Measurements from ENCODE around the gene ATP5F1E. TPM values are rescaled to one million over a fixed set of nuclear protein-coding genes. Genes with fewer than 3 reads are reported as not detected.

Gene ATP5F1E
- total and polyA plus RNA-seq, 2 experiments from 2014 or later, result 12.9 to 211 TPM

- Histone ChIP-seq H3K36me3 (ENCODE audit: insufficient read depth) (no peaks in the 10 kb centered on the region), H3K79me2 (replicated peaks; ENCODE audit: insufficient read depth) (no peaks in the 10 kb centered on the region), H3K4me1 (ENCODE audit: insufficient read depth) (no peaks in the 10 kb centered on the region; the same call in 1 of the 2 replicates), H4K20me1 (replicated peaks; ENCODE audit: insufficient read depth) (0 out of 2 replicates have a peak, but pooled peaks cover 5% of the 10 kb centered on the region), H3F3A (replicated peaks; ENCODE audit: low read depth) (peaks cover 4% of the 10 kb centered on the region; the same call in 1 of the 2 replicates), H3K9me2 (ENCODE audit: insufficient read depth) (no peaks in the 10 kb centered on the region), H2AFZ (no peak overlapping the region), H3K27ac (ENCODE audit: low read depth) (no peak overlapping the region), H3K4me2 (no peak overlapping the region), H3K27me3 (ENCODE audit: insufficient read depth) (no peaks in the 10 kb centered on the region), H3K4me3 (no peak overlapping the region)
- Mint-ChIP-seq H3K9me3 (no peaks in the 10 kb centered on the region), H3K4me3 (no peak overlapping the region), H3K36me3 (ENCODE audit: low read depth) (peaks cover 6% of the 10 kb centered on the region), H3K4me1 (peaks cover 13% of the 10 kb centered on the region), H3K27me3 (ENCODE audit: insufficient read depth, low read depth, poor library complexity) (peaks cover 15% of the 10 kb centered on the region), H3K27ac (no peak overlapping the region)
- ATAC-seq (no peak), DNase-seq (ENCODE audit: low spot score) (no peak)
- TF ChIP-seq ZNF462 (CRISPR knock-in tag; IDR thresholded peaks at IDR 0.05) (no peak), REST (IDR thresholded peaks at IDR 0.05; ENCODE audit: unreplicated experiment) (no peak), STAT1 (IDR thresholded peaks at IDR 0.05; ENCODE audit: unreplicated experiment) (no peak), ZNF114 (CRISPR knock-in tag; IDR thresholded peaks at IDR 0.05) (no peak), CREB1 (CRISPR knock-in tag; IDR thresholded peaks at IDR 0.05; ENCODE audit: low read depth) (no peak), EZH2phosphoT487 (IDR thresholded peaks at IDR 0.05; ENCODE audit: unreplicated experiment) (no peak), ZNF331 (CRISPR knock-in tag; IDR thresholded peaks at IDR 0.05; ENCODE audit: low read depth) (no peak), POLR2AphosphoS5 (IDR thresholded peaks at IDR 0.05; ENCODE audit: low read depth) (no peak), NANOG (IDR thresholded peaks at IDR 0.05; ENCODE audit: borderline replicate concordance) (no peak), JUNB (IDR thresholded peaks at IDR 0.05; ENCODE audit: unreplicated experiment) (no peak), ETS1 (IDR thresholded peaks at IDR 0.05) (no peak), CTCF (conservative IDR thresholded peaks at IDR 0.05; ENCODE audit: low read depth in 2 of 2) (no peak), EZH2 (IDR thresholded peaks at IDR 0.05; ENCODE audit: low read depth, unreplicated experiment) (no peak)
These were observed 29.7 kb downstream of the ATP5F1E start for GRCh38 chr20:59002388-59002787.
